ENCODE results near the gene MAGI1.

Gene MAGI1

DNA sequence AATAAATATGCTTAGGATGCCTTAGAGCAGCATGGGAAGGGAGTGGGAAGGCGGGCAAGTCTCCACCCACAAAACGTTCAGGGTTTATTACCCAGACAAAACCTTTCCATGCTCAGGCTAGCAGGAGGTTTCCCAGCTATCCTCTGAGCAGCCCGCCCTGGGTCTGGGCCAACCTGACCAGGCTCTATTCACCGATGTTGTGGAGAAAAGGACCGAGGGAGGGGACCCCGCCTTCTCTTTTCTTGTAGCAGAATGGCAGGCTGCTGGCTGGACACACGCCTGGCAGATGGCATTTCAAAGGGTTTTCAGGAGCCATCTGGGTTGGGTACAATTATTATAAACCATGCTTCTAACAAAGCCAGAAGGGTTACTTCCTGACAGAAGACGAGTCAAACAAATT is 540.9 kb downstream of the MAGI1 start:
- DNase-seq = no peak

- no peak for DNase-seq
These were observed 541.5 kb downstream of the MAGI1 start for GRCh38 chr3:65497236-65497635.

DNA sequence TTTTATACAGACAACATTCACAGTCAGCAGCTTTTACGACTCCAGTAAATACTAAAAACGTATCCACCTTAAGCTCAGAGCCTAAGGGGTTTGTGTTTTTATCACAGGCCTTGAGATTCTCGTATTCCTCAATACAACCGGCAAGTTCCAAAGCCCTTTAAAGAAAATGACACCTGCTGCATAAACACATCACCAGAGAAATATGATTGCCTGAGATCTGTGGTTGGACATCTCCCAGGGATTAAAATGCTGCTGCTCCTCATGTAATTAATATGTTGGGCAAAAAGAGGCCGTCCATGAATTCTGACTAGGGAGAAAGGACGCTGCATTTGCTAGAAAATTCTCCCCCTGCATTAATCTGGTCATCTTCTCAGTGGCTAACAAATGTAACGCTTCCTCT is 544.8 kb downstream of the MAGI1 start:
- DNase-seq = no peak

GRCh38 chr3:65493371-65493882 is 545.3 kb downstream of the MAGI1 start:
- no peak for DNase-seq

GRCh38 chr3:65492249-65492648 is 546.5 kb downstream of the MAGI1 start:
- no peak for DNase-seq

- DNase-seq = no peak
These were observed 548.6 kb downstream of the MAGI1 start for GRCh38 chr3:65490114-65490513.

- no peak for DNase-seq
These were observed 549.5 kb downstream of the MAGI1 start for GRCh38 chr3:65489253-65489652.

DNA sequence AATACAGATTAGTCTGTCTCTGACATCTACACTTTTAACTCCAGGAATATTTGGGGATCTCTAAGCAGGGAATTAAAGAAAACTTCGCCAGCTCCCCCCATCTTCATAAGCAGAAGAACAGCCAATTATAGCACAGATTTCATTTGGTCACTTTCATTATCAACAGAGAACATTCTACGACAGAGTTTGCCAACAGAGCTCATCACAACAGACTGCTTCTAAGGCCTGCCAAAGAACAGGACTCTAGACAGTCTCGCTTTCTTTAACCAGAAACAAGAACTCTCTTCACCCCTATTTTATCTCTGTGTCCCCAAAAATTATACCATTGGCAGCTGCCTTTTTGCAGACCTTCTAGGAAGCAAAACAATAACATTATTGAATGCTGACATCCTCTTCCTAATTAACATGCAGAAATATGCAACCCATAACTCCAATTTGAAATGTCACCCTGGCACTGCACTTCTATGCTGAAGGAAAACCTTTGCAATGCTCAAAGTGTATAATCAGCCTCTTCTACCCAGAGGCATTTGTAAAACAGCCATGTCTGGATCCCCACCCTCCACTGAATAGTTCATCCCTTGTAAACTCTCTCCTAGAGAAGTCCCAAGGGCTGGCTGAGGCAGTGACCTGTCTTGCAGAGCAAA is 552.8 kb downstream of the MAGI1 start:
- no peak for DNase-seq

- no peak for DNase-seq
These were observed 553.8 kb downstream of the MAGI1 start for GRCh38 chr3:65484964-65485363.

- no peak for DNase-seq
These were observed 555.2 kb downstream of the MAGI1 start for GRCh38 chr3:65483480-65483879.

GRCh38 chr3:65483011-65483410 is 555.7 kb downstream of the MAGI1 start:
- DNase-seq = no peak

- no peak for DNase-seq
These were observed 557.6 kb downstream of the MAGI1 start for GRCh38 chr3:65481085-65481484.

DNA sequence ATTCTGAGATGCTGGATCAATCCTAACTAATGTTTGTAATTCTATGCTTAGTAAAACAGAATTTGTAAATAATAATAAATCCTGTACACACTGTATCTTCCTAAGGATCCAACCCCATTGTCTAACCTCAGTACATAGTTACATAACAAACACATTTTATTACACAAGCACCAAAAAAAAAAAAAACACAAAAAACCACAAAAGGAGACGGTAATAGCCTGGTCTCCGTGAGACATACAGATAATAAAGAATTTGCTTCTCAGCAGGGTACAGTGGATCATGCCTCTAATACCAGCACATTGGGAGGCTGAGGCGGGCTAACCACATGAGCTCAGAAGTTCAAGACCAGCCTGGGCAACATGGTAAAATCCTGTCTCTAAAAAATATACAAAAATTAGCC is 558.7 kb downstream of the MAGI1 start:
- no peak for DNase-seq

DNA sequence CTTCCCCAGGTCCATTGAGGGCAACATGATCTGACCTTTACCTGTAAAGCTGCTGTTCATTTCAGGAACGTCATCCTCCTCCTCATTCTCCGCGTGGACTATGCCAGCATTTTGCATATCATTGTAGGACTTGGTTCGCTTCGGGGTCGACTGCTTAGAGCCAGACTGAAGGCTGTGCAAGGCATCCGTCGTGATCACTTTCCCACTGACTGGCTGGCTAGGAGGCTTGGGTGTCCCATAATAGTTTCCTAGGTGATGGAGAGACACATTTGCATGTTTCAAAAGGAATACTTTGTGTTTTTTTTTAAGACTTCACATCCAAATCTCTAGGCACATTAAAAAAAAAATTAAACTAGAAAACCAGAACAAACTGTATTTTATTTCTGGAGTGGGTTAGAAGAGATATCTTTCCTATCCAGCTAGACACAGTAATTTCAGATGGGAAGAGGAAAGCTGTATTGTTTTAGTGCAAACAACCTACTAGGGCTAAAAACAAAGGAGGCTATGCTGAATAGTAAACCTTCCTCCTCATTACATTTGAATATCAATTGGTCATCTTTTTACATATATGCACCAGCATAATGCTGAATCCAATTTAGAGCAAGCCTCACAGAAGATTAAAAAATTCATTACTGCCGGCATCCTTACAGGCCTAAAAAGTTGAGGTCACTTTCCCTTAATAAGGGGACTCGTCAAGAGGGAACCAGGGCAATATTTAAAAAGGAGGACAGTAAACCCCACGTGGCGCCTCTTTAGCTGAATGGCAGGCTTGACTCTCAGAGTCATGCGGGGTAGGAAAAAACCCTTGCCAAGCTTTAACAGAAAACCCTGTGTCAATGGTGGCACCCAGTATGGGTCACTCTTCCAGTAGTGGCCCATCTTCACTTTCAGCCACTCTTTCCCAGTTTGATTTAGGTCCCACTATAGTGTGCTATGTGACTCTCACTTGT is 559.9 kb downstream of the MAGI1 start:
- no peak for DNase-seq

DNA sequence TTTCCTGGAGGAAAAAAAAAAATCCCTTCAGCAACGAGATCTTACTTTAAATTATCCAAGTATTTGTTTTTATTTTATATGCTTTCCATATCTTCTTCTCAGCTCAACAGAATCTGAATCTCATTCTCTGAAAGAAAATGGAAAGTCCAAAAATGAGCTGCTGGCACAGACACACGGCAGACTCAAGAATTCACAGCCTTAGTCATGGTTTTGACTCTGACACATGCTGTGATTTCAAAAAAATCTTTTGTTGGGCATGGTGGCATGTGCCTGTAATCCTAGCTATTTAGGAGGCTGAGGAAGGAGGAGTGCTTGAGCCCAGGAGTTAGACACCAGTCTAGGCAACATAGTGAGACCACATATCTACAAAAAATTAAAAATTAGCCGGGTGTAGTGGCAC is 565.0 kb downstream of the MAGI1 start:
- no peak for DNase-seq

- no peak for DNase-seq
These were observed 566.2 kb downstream of the MAGI1 start for GRCh38 chr3:65472501-65472900.

GRCh38 chr3:65466300-65466988 is 572.3 kb downstream of the MAGI1 start:
- DNase-seq = no peak

- DNase-seq = no peak
These were observed 588.8 kb downstream of the MAGI1 start for GRCh38 chr3:65449841-65450428.

DNA sequence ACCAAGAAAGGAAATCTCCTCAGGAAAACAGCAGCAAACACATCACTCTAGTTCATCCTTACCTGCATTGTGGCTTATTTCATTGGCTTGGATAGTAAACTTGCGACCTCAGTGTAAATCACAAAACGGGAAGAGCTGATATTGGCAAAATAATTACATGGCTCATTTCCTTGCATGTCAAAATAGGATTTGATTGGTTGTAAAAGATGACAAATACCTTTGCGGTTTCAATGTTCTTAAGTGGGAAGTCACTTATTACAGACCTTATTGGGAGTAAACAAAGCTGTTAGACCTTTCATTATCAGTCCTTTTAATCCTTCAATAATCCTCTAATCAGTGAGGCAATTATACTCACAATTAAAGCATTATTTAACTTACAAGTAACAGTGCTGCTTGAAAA is 590.6 kb downstream of the MAGI1 start:
- DNase-seq = no peak

DNA sequence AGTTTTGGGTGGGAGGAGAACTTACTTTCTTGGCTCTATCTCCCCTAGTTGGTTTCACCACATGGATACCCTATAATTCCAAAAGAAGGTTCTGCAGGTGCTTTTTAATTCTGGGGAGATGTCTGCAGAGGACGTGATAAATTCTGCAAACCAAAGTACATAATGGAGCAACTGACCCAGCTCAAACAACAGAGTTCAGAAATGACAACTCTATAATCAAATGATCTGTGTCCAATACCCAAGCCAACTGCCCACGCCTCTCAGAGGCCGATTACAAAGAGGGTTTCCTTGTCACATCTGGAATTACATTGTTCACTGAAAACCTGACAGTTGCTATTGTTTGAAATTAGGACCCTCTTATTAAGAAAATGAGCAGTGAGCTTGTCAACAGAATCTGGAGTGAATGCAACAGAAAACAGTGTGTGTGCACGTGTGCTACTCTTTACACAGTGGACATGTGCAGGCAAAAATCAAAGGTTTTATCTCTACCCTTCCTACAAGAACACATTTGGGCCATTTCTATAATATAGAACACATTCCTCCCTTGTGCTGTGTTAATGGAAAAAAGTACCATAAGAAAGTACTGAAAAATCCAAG is 593.0 kb downstream of the MAGI1 start:
- no peak for DNase-seq

GRCh38 chr3:65444447-65444815 is 594.3 kb downstream of the MAGI1 start:
- no peak for DNase-seq

DNA sequence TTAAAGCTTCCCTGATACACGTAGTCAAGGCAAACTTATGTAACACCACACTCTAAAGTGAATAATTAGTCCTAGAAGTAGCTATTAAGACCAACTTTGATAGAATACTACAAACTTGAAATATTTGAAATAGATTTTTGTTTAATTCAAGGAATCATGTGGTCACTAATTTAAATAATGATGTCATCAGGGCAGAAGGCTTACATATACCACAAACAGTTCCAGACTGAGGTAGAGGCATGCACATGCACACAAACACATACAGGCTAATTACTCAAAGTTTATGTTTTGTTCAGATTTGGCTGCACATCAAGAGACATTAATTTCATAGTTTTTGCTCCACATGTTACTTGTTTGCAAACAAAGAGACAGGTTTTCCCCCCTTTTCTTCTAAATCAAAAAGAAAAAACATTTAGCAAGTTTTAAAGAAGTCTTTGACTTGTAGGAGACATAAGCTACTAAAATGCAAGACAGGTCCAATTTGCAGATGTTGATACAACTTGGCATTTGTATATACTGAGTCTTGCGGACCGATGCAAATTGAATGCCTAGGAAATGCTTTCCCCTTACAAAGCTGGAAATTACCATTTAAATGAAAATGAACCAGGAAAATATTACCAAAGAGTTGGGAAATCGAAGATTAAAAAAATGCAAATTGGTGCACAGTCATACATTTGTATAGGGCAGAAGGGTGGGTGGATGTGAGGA is 594.8 kb downstream of the MAGI1 start:
- no peak for DNase-seq
